A673 (cell line): ENCODE data around the gene LRRC58. TPM values are rescaled to one million over a fixed set of nuclear protein-coding genes. Genes with fewer than 3 reads are reported as not detected.

Source experiments
- BruUV-seq: library from RNA; stranded (reverse); fragments of 400-500 nt; replicated peaks from 2 replicates; lab custom pipeline; 2021; lab: Mats Ljungman, UMichigan
- CTCF ChIA-PET: fragments of 300-600 bp; sonication (Branson Sonifier 250); formaldehyde crosslinking; loops from one replicate; lab custom pipeline; 2022; ENCODE audit warnings: antibody characterized with exemption; lab: Charles Lee
- POLR2A ChIA-PET: fragments of 300-600 bp; sonication (Branson Sonifier 250); formaldehyde crosslinking; loops from one replicate; lab custom pipeline; 2022; ENCODE audit warnings: antibody characterized with exemption; ENCODE audit not compliant: low non-redundant PET; lab: Charles Lee
- DNase-seq: peaks from one replicate; pipeline ENCODE4 v3.0.0-alpha.2; 2015; ENCODE audit warnings: low spot score
- H3K27ac ChIP-seq: fragments of 200-600 bp; sonication (generic); 2 replicates; pipeline ENCODE4 v1.5.1; 2016; ENCODE audit warnings: mixed run types, low read depth, mild to moderate bottlenecking, mixed read lengths, antibody characterized with exemption, low read length; ENCODE audit not compliant: poor library complexity, severe bottlenecking
- H3K27me3 ChIP-seq: fragments of 200-600 bp; sonication (generic); replicated peaks from 2 replicates; pipeline ENCODE4 v1.6.1; 2017; ENCODE audit warnings: mixed run types, low read depth, mild to moderate bottlenecking, mixed read lengths, antibody characterized with exemption, low read length; ENCODE audit not compliant: insufficient read depth, poor library complexity
- H3K36me3 ChIP-seq: fragments of 200-600 bp; sonication (generic); 2 replicates; pipeline ENCODE4 v1.6.1; 2016; ENCODE audit warnings: mixed run types, mild to moderate bottlenecking, mixed read lengths, antibody characterized with exemption, low read length; ENCODE audit not compliant: insufficient read depth, poor library complexity, severe bottlenecking
- H3K4me1 ChIP-seq: fragments of 200-600 bp; sonication (generic); 2 replicates; pipeline ENCODE4 v1.6.1; 2017; ENCODE audit warnings: mixed run types, mild to moderate bottlenecking, mixed read lengths, antibody characterized with exemption, low read length; ENCODE audit not compliant: insufficient read depth, poor library complexity, severe bottlenecking
- H3K4me3 ChIP-seq: fragments of 200-600 bp; sonication (generic); 2 replicates; pipeline ENCODE4 v1.5.1; 2016; ENCODE audit warnings: low read depth, mixed run types, mild to moderate bottlenecking, mixed read lengths, low read length; ENCODE audit not compliant: poor library complexity, severe bottlenecking
- H3K9me3 ChIP-seq: fragments of 200-600 bp; sonication (generic); 2 replicates; pipeline ENCODE4 v1.6.1; 2016; ENCODE audit warnings: mixed run types, low read depth, mild to moderate bottlenecking, mixed read lengths, antibody characterized with exemption, low read length; ENCODE audit not compliant: poor library complexity, severe bottlenecking
- CTCF ChIP-seq: fragments of 300-800, 200-600 bp; sonication (generic); conservative IDR thresholded peaks from 2 replicates; pipeline ENCODE4 v1.5.1; 2017; ENCODE audit warnings: low read depth, mild to moderate bottlenecking, antibody characterized with exemption, low read length, moderate library complexity, mixed read lengths
- EZH2 ChIP-seq: fragments of 200-600 bp; sonication (generic); IDR thresholded peaks from 2 replicates; pipeline ENCODE4 v1.6.1; 2017; ENCODE audit warnings: borderline replicate concordance, low read depth, mild to moderate bottlenecking, mixed read lengths, antibody characterized with exemption, low read length; ENCODE audit not compliant: poor library complexity, severe bottlenecking
- intact Hi-C: fragments of 100-400 bp; cut with micrococcal nuclease; formaldehyde crosslinking; loops from one replicate; pipeline ENCODE4 v1.10.0; 2022; ENCODE audit not compliant: unreplicated experiment
- total RNA-seq: library from RNA; stranded (reverse); gene quantifications from 2 replicates; pipeline ENCODE4 v1.2.3, GENCODE V29; 2021

LRRC58 gene
- total RNA-seq, 1 experiment from 2014 or later: 34.1 TPM

GRCh38 chr3:120284747-120285507, 64.2 kb downstream of the LRRC58 start, which contains the start of gene GPR156:
TSS of gene GPR156 (minus strand) at chr3:120285222. CDS start at chr3:120244098, 41,124 bp downstream.
- TF ChIP-seq EZH2 (no peak), CTCF (no peak)
- H3K27ac ChIP-seq: no peak within 1 kb of the TSS
- H3K36me3 ChIP-seq: no peaks in the 10 kb centered on the region
- no peaks in the 10 kb centered on the region for H3K9me3 ChIP-seq
- intact Hi-C loops: no loop called here
- CTCF ChIA-PET: interaction anchor here (0.7 kb wide), 1 partner anchor 1355 kb away, joined by 6 read pairs; no protein-coding TSS in a partner anchor
- no peaks in the 10 kb centered on the region for H3K4me1 ChIP-seq
- no TSS peak for BruUV-seq
- H3K4me3 ChIP-seq: peak within 1 kb of the TSS; percentile 47
- POLR2A ChIA-PET: no interaction called here
- peak; percentile 39 for DNase-seq
- peaks cover 3% of the 10 kb centered on the region for H3K27me3 ChIP-seq

- CTCF ChIA-PET: no interaction called here
- Histone ChIP-seq H3K27ac (no peak overlapping the region), H3K4me1 (no peaks in the 10 kb centered on the region), H3K36me3 (no peaks in the 10 kb centered on the region), H3K4me3 (no peak overlapping the region), H3K9me3 (no peaks in the 10 kb centered on the region), H3K27me3 (peaks cover 3% of the 10 kb centered on the region)
- POLR2A ChIA-PET: no interaction called here
- no TSS peak for BruUV-seq
- intact Hi-C loops: no loop called here
- TF ChIP-seq CTCF (no peak), EZH2 (no peak)
- DNase-seq: no peak
These were observed 67.9 kb downstream of the LRRC58 start for GRCh38 chr3:120281261-120281660.

GRCh38 chr3:120280566-120280965, 68.6 kb downstream of the LRRC58 start:
- Histone ChIP-seq H3K36me3 (no peaks in the 10 kb centered on the region), H3K27me3 (peaks cover 3% of the 10 kb centered on the region), H3K9me3 (no peaks in the 10 kb centered on the region), H3K4me3 (no peak overlapping the region), H3K27ac (no peak overlapping the region), H3K4me1 (no peaks in the 10 kb centered on the region)
- no peak for DNase-seq
- BruUV-seq: no TSS peak
- intact Hi-C loops: no loop called here
- ChIA-PET POLR2A (no interaction called here), CTCF (no interaction called here)
- TF ChIP-seq EZH2: no peak
- no peak for TF ChIP-seq CTCF
